Activated naive CD8-positive, alpha-beta T cell treated with anti-CD3 and anti-CD28 coated beads for 36 hours (primary cell): ENCODE data around the gene EEFSEC. TPM values are rescaled to one million over a fixed set of nuclear protein-coding genes. Genes with fewer than 3 reads are reported as not detected.

ENCODE experiments used
- DNase-seq: peaks from one replicate; pipeline ENCODE4 v3.0.0; 2021
- H3K27ac Mint-ChIP-seq: one replicate; pipeline ENCODE4 v1.8.0; 2022; ENCODE audit warnings: mild to moderate bottlenecking, moderate library complexity, mixed read lengths
- H3K27me3 Mint-ChIP-seq: one replicate; pipeline ENCODE4 v1.8.0; 2022; ENCODE audit warnings: mild to moderate bottlenecking, mixed read lengths
- H3K36me3 Mint-ChIP-seq: one replicate; pipeline ENCODE4 v1.8.0; 2021; ENCODE audit warnings: mild to moderate bottlenecking, mixed read lengths
- H3K4me1 Mint-ChIP-seq: one replicate; pipeline ENCODE4 v1.8.0; 2021; ENCODE audit warnings: mixed read lengths
- H3K4me3 Mint-ChIP-seq: one replicate; pipeline ENCODE4 v1.8.0; 2022; ENCODE audit warnings: mild to moderate bottlenecking, moderate library complexity, mixed read lengths
- H3K9me3 Mint-ChIP-seq: one replicate; pipeline ENCODE4 v1.8.0; 2022; ENCODE audit warnings: mixed read lengths
- total RNA-seq, 2 experiments: library from RNA; stranded (reverse); gene quantifications; one replicate each; pipeline ENCODE4 v1.2.3, GENCODE V29; 2021

The EEFSEC gene
- total RNA-seq, 2 experiments from 2014 or later, result 22.4 to 23.9 TPM

- H3K4me3 Mint-ChIP-seq, result no peak overlapping the region
- no peaks in the 10 kb centered on the region for H3K4me1 Mint-ChIP-seq
- DNase-seq, result no peak
- no peak overlapping the region for H3K27ac Mint-ChIP-seq
- H3K27me3 Mint-ChIP-seq, result no peaks in the 10 kb centered on the region
- no peaks in the 10 kb centered on the region for H3K9me3 Mint-ChIP-seq
- no peaks in the 10 kb centered on the region for H3K36me3 Mint-ChIP-seq
These were observed 249.7 kb downstream of the EEFSEC start for GRCh38 chr3:128402998-128403397.

DNA sequence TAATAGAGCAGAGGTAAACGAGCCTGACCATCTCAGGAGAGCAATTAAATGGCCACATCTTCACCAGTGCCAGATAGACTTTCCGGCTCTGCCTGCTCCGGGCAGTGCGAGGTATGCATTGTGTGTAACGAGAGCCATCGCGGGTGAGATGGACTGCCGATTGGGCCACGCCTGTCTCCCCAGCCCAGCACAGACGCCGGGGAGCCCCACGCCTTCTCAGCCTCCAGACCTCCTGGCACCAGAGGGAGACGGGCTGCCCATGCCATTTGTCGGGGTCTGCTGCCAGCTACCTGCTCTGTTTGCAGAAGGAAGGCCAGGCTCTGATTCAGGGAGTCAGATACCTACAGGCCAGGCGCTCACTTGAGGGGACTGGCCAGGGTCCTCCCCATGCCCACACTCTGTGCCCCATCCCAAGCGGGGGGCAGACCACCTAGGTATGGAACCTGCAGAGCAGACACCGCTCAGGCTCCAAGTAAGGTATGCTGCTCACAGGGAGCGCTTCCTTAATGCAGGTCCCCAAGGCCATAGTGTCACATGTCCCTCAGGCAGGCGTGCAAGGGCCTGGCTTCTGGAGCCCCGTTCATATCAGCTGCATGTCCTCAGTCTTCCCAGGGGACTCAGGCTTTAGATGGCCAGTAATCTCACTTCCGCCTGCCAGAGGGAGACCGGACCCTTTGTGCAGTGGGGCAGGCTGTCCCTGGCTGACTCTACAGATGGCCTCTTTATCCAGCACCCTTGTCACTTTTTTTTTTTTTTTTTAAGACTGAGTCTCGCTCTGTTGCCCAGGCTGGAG, 251.2 kb downstream of the EEFSEC start:
- DNase-seq, result no peak
- Mint-ChIP-seq H3K9me3 (no peaks in the 10 kb centered on the region), H3K4me1 (no peaks in the 10 kb centered on the region), H3K4me3 (no peak overlapping the region), H3K27me3 (no peaks in the 10 kb centered on the region), H3K27ac (no peak overlapping the region), H3K36me3 (no peaks in the 10 kb centered on the region)

GRCh38 chr3:128405554-128406277, 252.4 kb downstream of the EEFSEC start:
- no peaks in the 10 kb centered on the region for H3K36me3 Mint-ChIP-seq
- no peak for DNase-seq
- no peak overlapping the region for H3K27ac Mint-ChIP-seq
- H3K4me1 Mint-ChIP-seq, result no peaks in the 10 kb centered on the region
- H3K27me3 Mint-ChIP-seq, result no peaks in the 10 kb centered on the region
- H3K9me3 Mint-ChIP-seq, result no peaks in the 10 kb centered on the region
- H3K4me3 Mint-ChIP-seq, result no peak overlapping the region

DNA sequence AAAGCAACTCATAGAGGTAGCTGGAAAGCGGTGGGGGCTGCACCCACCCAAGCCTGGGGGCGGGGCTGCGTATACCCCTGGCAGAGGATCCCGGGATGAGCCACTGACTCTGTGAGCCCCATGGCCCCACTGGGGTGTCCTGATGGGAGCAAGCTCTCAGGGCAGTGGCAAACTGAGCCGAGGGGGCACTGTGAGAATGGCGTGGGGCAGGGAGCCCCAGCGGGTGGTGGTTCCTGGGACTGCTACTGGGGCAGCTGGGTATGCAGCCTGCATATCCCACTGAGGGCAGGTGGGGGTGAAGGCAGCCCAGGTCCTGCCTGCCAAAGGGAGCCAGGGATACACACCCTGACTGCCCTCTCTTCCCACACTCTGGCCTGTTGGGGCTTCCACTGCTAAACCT, 254.0 kb downstream of the EEFSEC start:
- Mint-ChIP-seq H3K4me3 (no peak overlapping the region), H3K27ac (no peak overlapping the region), H3K4me1 (no peaks in the 10 kb centered on the region), H3K9me3 (no peaks in the 10 kb centered on the region), H3K27me3 (no peaks in the 10 kb centered on the region), H3K36me3 (no peaks in the 10 kb centered on the region)
- no peak for DNase-seq

DNA sequence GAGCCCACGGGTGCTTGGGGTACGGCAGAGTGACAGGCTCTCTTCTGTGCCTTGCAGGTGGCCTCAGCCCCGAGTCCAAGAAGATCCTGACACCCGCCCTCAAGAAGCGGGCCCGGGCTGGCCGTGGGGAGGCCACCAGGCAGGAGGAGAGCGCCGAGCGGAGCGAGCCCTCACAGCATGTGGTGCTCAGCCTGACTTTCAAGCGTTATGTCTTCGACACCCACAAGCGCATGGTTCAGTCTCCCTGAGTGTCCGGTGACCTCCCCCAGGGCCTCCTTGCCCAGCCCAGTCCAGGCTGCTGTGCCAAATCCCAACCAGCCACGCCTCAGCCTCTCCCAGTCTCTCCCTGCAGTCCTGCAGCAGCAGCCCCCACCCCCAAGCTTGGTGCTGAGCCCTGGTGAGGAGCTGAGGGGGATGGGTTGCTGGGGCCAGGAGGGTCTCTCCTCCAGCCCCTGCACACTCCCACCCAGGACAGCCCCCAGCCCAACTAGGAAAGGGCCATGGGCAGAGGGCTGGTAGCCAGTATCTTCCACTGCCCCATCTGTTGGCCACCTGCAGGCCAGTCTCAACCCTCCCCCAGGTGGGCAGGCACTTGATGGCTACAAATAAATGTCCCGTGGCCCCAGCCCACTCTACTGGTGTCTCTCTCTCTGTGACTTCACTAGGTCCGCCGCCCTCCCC, 254.9 kb downstream of the EEFSEC start:
- Mint-ChIP-seq H3K27ac (no peak overlapping the region), H3K9me3 (no peaks in the 10 kb centered on the region), H3K4me3 (no peak overlapping the region), H3K4me1 (no peaks in the 10 kb centered on the region), H3K36me3 (no peaks in the 10 kb centered on the region), H3K27me3 (no peaks in the 10 kb centered on the region)
- DNase-seq, result no peak

DNA sequence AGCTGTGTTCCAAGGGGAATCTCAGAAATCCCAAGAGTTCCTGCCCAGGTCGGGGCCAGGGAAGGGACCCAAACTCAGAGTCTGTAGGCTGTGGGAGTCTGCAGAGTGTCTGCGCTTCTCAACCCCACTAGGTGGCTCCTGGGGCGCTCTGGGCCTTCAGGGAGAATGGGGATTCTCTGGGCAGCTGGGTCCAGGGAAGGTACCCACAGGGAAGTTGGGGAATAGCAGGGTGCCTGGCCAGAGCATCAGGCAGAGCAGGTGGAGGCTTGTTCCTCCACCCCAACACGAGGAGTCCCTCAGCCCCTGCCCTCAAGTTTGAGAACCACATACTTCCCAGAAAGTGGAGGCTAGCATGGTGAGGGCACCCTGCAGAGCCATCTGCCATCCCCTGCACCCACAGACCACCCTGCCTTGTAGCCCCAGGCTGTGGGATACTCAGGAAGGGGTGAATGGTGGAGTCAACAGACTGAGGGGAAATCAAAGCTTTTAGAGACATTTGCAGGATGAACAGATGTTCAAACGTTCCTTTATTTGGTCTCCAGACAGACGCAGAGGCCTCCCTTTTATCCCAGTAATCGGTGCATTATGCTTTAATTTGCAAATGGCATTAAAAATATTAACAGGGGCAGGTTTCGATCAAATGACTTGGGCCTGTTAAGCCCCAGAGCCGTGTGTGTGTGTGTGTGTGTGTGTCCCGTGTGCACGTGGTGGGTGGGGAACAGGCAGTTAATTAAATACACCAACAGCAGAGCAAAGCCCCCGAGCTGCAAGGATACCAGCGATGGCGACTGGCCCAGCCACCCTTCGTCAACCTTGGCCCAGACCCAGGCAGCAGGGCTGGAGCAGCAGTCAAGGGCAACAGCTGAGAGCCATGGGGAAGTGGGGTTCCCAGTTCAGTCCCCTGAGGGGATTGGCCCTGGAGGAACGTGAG, 255.7 kb downstream of the EEFSEC start:
- Mint-ChIP-seq H3K9me3 (no peaks in the 10 kb centered on the region), H3K27me3 (no peaks in the 10 kb centered on the region), H3K4me1 (no peaks in the 10 kb centered on the region), H3K36me3 (no peaks in the 10 kb centered on the region), H3K27ac (no peak overlapping the region), H3K4me3 (no peak overlapping the region)
- DNase-seq, result no peak

- no peak overlapping the region for H3K4me3 Mint-ChIP-seq
- H3K36me3 Mint-ChIP-seq, result no peaks in the 10 kb centered on the region
- DNase-seq, result no peak
- no peak overlapping the region for H3K27ac Mint-ChIP-seq
- no peaks in the 10 kb centered on the region for H3K4me1 Mint-ChIP-seq
- no peaks in the 10 kb centered on the region for H3K27me3 Mint-ChIP-seq
- H3K9me3 Mint-ChIP-seq, result no peaks in the 10 kb centered on the region
These were observed 256.6 kb downstream of the EEFSEC start for GRCh38 chr3:128409624-128410581.

GRCh38 chr3:128410669-128411573, 257.6 kb downstream of the EEFSEC start:
- DNase-seq, result no peak
- Mint-ChIP-seq H3K27ac (no peak overlapping the region), H3K36me3 (no peaks in the 10 kb centered on the region), H3K9me3 (no peaks in the 10 kb centered on the region), H3K4me1 (no peaks in the 10 kb centered on the region), H3K27me3 (no peaks in the 10 kb centered on the region), H3K4me3 (no peak overlapping the region)

- Mint-ChIP-seq H3K27me3 (no peaks in the 10 kb centered on the region), H3K27ac (no peak overlapping the region), H3K9me3 (no peaks in the 10 kb centered on the region), H3K4me1 (no peaks in the 10 kb centered on the region), H3K4me3 (no peak overlapping the region), H3K36me3 (no peaks in the 10 kb centered on the region)
- DNase-seq, result no peak
These were observed 258.3 kb downstream of the EEFSEC start for GRCh38 chr3:128411574-128412064.

- Mint-ChIP-seq H3K27me3 (no peaks in the 10 kb centered on the region), H3K4me3 (no peak overlapping the region), H3K36me3 (no peaks in the 10 kb centered on the region), H3K27ac (no peak overlapping the region), H3K4me1 (no peaks in the 10 kb centered on the region), H3K9me3 (no peaks in the 10 kb centered on the region)
- no peak for DNase-seq
These were observed 259.1 kb downstream of the EEFSEC start for GRCh38 chr3:128412180-128413002.

DNA sequence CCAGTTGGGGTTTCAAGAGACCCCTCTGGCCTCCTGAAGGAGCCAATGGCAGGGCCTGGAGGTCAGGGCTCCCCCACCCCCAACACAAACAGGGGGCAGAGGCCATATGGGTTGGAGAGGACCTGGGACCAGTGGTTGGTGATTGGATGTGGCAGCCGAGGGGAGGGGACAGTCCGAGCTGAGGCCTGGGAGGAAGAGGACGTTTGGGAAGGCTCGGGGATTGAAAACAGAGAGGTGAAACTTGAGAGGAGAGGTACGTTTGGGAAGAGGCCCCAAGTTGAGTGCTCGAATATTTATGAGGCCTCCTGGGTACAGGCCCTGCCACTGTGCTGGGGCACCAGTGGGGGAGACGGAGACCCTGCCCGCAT, 259.7 kb downstream of the EEFSEC start:
- no peak for DNase-seq
- Mint-ChIP-seq H3K27ac (no peak overlapping the region), H3K4me1 (no peaks in the 10 kb centered on the region), H3K27me3 (no peaks in the 10 kb centered on the region), H3K36me3 (no peaks in the 10 kb centered on the region), H3K9me3 (no peaks in the 10 kb centered on the region), H3K4me3 (no peak overlapping the region)

DNA sequence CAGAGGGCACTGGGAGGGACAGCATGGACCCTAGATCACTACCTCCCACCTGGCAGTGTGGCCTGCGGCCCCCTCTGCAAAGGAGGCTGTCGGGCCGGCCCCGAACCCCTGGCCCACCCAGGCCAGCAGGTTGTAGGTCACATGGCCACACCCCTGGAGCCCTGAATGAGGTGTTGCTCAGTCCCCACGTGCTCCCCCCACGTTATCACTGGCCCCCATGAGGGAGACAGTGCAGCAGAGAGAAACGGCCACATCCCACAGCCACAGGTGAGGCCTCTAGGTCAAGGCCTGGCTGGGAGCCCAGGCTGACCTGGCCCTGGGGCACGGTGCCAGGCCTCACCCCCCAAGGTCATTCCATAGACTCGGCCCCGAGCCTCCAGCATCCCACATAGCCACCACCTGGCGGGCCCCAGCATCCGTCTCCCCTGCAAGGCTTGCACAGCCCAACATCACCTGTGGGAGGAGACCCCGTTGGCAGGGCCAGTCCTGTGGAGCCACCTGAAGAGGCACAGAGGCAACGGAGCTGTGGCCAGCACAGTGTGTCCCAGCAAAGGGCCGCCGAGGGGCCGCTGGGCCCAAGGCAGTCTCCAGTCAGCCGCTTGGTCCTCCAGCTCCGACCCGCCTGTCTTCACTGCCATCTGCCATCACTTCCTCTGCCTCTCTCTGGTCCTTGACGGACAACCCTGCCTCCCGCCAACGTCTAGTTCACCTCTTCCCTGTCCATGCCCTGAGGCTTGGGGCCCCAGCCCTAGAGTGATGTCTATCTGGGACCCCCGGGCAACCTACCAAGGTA, 260.3 kb downstream of the EEFSEC start:
- no peak overlapping the region for H3K4me3 Mint-ChIP-seq
- no peaks in the 10 kb centered on the region for H3K4me1 Mint-ChIP-seq
- no peaks in the 10 kb centered on the region for H3K27me3 Mint-ChIP-seq
- no peaks in the 10 kb centered on the region for H3K36me3 Mint-ChIP-seq
- H3K9me3 Mint-ChIP-seq, result no peaks in the 10 kb centered on the region
- DNase-seq, result no peak
- H3K27ac Mint-ChIP-seq, result no peak overlapping the region
